ENCODE data around the gene ELF2. TPM values are rescaled to one million over a fixed set of nuclear protein-coding genes. Genes with fewer than 3 reads are reported as not detected.

ELF2 gene
- total RNA-seq, result 10 to 100 TPM; 20.1 to 20.4 TPM

DNA sequence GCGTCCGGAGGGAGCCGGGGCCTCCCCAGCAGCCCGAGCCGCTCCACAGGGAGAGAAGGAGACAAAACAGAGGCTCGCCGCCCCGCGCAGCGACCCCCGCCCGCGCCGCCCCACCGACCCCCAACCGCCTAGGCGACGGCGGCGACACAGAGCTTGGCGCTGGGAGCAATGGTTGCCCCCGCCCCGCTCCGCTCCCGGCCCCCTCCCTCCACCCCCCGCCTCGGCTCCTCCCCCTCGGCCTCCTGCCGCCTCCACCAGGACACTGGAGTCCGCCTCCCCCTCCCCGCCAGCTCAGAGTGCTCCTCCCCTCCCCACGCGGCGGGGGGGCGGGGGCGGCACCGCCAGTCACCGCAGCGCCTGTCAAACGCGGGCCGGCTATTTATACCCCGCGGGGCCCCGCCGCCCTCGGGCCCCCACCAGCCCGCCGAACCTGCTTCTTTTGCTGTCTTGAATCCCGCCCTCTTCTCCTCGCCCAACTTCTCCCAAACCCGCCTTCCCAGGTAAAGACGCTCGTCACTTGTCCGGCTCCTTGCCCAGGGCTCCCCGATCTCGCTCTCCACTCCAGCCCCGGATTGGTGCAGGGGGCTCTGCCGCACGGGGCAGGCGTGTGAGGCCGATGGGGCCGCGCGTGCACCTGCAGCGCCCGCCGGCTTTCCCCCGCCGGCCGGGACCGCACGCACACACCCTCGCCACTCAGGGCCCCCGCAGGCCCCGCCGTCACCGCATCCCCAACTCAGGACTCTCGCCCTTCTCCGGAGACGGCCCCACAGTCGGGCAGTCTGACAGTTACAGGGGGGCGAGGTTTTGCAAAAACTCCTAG, at the start of gene ELF2:
Gene ELF2, minus strand, starts transcription at position 170 of the 820 bp plus-strand sequence. CDS start 39,517 bp downstream, outside the sequence.
- peak; percentile 79 for DNase-seq
- Mint-ChIP-seq H3K4me3 (peak within 1 kb of the TSS; percentile 82), H3K27me3 (peaks cover 14% of the 10 kb centered on the region), H3K36me3 (ENCODE audit: low read depth) (no peaks in the 10 kb centered on the region), H3K27ac (peak within 1 kb of the TSS; percentile 85), H3K9me3 (no peaks in the 10 kb centered on the region), H3K4me1 (ENCODE audit: low read depth) (peaks cover 14% of the 10 kb centered on the region)
- ChIA-PET POLR2A (interaction anchor here (0.6 to 1.9 kb wide), 5 partner anchors 9 to 162 kb away, joined by 3 to 7 read pairs (median 5); partner anchors contain the start of gene NDUFC1), CTCF (interaction anchor here (0.9 to 2.0 kb wide), 2 partner anchors 120 to 123 kb away, joined by 3 to 12 read pairs; partner anchors contain the start of gene NAA15)
- intact Hi-C loops (cut with micrococcal nuclease), result loop anchor here (5.0 kb wide), 2 partner anchors 95 to 125 kb away; partner anchors contain the start of genes NAA15 and NDUFC1
- TF ChIP-seq, protein P1, sequence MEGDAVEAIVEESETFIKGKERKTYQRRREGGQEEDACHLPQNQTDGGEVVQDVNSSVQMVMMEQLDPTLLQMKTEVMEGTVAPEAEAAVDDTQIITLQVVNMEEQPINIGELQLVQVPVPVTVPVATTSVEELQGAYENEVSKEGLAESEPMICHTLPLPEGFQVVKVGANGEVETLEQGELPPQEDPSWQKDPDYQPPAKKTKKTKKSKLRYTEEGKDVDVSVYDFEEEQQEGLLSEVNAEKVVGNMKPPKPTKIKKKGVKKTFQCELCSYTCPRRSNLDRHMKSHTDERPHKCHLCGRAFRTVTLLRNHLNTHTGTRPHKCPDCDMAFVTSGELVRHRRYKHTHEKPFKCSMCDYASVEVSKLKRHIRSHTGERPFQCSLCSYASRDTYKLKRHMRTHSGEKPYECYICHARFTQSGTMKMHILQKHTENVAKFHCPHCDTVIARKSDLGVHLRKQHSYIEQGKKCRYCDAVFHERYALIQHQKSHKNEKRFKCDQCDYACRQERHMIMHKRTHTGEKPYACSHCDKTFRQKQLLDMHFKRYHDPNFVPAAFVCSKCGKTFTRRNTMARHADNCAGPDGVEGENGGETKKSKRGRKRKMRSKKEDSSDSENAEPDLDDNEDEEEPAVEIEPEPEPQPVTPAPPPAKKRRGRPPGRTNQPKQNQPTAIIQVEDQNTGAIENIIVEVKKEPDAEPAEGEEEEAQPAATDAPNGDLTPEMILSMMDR (IDR thresholded peaks at IDR 0.05), result no peak
- ATAC-seq, result peak; percentile 61

DNA sequence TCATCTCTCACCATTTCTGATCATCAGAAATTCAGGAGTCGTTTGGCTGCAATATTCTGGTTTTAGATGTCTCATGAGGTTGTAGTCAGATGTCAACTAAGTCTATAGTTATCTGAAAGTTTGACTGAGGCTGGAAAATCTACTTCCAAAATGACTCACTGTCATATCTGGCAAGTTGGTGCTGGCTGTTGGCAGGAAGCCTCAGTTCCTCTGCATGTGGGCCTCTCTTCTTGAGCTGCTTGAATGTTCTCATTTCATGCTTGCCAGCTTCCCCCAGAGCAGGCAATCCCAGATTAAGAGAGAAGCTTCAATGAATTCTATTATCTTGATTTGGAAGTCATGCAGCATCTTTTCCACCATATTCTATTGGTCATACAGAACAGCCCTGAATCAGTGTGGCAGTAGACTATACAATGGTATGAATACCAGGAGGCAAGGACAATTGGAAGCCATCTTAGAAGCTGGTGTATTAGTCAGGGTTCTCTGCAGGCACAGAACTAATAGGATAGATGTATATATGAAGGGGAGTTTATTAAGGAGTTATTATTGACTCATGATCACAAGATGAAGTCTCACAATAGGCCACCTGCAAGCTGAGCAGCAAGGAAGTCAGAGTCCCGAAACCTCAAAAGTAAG, 46.8 kb upstream of the ELF2 start:
- no peak overlapping the region for H3K4me3 Mint-ChIP-seq
- peak; percentile 76 for ATAC-seq
- H3K27ac Mint-ChIP-seq, result no peak overlapping the region
- CTCF ChIA-PET, result interaction anchor here (1.0 to 1.3 kb wide), 2 partner anchors 10 to 76 kb away, joined by 3 to 4 read pairs; no protein-coding TSS in a partner anchor
- TF ChIP-seq, protein P1 (IDR thresholded peaks at IDR 0.05), result no peak
- intact Hi-C loops (cut with micrococcal nuclease), result no loop called here
- POLR2A ChIA-PET, result interaction anchor here (0.6 kb wide), 1 partner anchor 67 kb away, joined by 4 read pairs; no protein-coding TSS in a partner anchor
- H3K9me3 Mint-ChIP-seq, result no peaks in the 10 kb centered on the region
- DNase-seq, result peak; percentile 29
- no peaks in the 10 kb centered on the region for H3K27me3 Mint-ChIP-seq
- no peaks in the 10 kb centered on the region for H3K36me3 Mint-ChIP-seq (ENCODE audit: low read depth)
- H3K4me1 Mint-ChIP-seq (ENCODE audit: low read depth), result peaks cover 16% of the 10 kb centered on the region

DNA sequence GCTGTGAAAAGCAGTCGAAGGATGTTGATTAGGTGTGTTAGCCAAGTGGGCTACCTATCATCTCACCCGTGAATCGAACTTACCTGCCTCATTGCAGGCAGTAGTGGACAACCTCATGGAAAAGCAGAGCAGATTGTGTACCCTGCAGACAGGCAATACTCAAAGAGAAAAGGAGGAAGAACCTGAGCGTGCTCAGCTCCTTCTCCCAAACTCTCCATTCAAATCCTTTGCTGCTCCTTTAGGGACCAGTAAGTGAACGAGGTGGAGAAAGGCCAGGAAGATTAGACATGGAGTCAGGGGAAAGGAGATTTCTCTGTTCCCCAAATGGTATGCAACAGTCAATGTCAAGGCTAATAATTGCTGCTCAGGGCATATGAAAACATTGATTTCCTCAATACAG, 45.2 kb upstream of the ELF2 start:
- H3K4me1 Mint-ChIP-seq (ENCODE audit: low read depth), result peaks cover 16% of the 10 kb centered on the region
- TF ChIP-seq, protein P1 (IDR thresholded peaks at IDR 0.05), result no peak
- no peak overlapping the region for H3K27ac Mint-ChIP-seq
- ChIA-PET POLR2A (interaction anchor here (0.6 kb wide), 1 partner anchor 44 kb away, joined by 3 read pairs; no protein-coding TSS in a partner anchor), CTCF (no interaction called here)
- ATAC-seq (no peak), DNase-seq (no peak)
- intact Hi-C loops (cut with micrococcal nuclease), result no loop called here
- H3K9me3 Mint-ChIP-seq, result no peaks in the 10 kb centered on the region
- no peaks in the 10 kb centered on the region for H3K36me3 Mint-ChIP-seq (ENCODE audit: low read depth)
- H3K4me3 Mint-ChIP-seq, result no peak overlapping the region
- no peaks in the 10 kb centered on the region for H3K27me3 Mint-ChIP-seq

DNA sequence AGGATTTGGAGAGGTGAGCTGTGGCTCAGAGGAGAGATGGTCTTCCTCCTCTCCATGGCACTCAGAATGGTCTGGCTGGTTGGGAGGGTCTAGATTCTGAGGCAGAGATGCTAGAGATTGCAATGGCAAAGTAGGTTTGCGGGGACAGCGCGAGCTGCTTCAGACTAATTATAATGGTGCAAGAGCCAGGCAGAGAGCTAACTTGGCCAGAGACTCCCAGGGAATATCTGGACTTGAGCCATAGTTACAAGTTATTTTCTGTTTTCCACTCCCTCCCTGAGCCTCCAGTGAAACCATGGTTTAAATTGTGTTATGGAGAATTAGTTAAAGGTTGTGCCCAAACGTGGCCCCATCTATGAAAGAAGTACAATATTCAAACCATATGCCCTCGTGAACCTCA, 44.7 kb upstream of the ELF2 start:
- no peaks in the 10 kb centered on the region for H3K9me3 Mint-ChIP-seq
- intact Hi-C loops (cut with micrococcal nuclease), result no loop called here
- DNase-seq (no peak), ATAC-seq (no peak)
- TF ChIP-seq, protein P1 (IDR thresholded peaks at IDR 0.05), result no peak
- H3K4me1 Mint-ChIP-seq (ENCODE audit: low read depth), result peaks cover 16% of the 10 kb centered on the region
- POLR2A ChIA-PET, result interaction anchor here (0.6 kb wide), 1 partner anchor 44 kb away, joined by 3 read pairs; no protein-coding TSS in a partner anchor
- H3K4me3 Mint-ChIP-seq, result no peak overlapping the region
- H3K27ac Mint-ChIP-seq, result no peak overlapping the region
- H3K27me3 Mint-ChIP-seq, result no peaks in the 10 kb centered on the region
- no peaks in the 10 kb centered on the region for H3K36me3 Mint-ChIP-seq (ENCODE audit: low read depth)
- CTCF ChIA-PET, result no interaction called here

All from activated CD8-positive, alpha-beta T cell treated with anti-CD3 and anti-CD28 coated beads for 36 hours (primary cell).